HL-60/S4 (cell line): ENCODE data around the gene KCNIP3.
"Not testable (repeated sequence)": the region's sequence is repeated elsewhere in the genome, so short reads cannot be mapped to it uniquely, and the experiment has no call there.

Experiments
- in situ Hi-C: fragments of 300-500 bp; cut with MboI; formaldehyde crosslinking; loops from 2 replicates; pipeline ENCODE4 v1.14.3; 2022; ENCODE audit warnings: low sequenced_read_pairs

The KCNIP3 gene

DNA sequence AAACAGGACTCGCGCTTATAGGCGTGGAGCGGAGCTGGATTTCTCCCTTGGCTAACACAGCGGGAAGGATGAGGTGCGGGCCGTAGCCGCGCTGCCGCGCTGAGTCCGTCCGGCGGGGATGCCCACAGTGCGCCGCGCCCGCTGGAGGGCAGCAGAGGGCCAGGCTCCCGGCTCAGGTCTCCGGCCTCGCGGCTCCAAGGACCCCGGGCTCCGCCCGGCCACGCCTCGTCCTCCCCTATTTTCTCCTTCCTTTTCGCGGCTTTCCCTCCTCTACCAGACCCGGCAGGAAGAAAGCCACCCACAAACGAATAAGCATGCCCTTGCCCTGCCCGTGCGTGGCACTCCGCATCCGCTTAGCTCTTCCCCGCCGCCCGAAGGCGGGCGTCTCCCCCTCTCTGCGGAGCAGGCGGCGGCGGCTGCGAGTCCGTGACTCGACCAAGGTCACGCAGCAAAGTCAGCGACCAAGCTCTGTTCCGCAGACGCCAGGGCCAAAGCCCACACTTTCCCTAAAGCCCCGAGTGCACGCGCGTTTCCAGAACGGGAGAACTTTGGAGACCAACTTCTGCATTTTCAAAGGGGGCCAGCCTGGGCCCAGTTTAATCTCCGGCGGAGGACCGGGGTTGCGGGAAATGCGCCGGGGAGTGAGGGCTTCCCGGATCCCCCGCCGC, 48.5 kb downstream of the KCNIP3 start:
- in situ Hi-C loops, result no loop called here

DNA sequence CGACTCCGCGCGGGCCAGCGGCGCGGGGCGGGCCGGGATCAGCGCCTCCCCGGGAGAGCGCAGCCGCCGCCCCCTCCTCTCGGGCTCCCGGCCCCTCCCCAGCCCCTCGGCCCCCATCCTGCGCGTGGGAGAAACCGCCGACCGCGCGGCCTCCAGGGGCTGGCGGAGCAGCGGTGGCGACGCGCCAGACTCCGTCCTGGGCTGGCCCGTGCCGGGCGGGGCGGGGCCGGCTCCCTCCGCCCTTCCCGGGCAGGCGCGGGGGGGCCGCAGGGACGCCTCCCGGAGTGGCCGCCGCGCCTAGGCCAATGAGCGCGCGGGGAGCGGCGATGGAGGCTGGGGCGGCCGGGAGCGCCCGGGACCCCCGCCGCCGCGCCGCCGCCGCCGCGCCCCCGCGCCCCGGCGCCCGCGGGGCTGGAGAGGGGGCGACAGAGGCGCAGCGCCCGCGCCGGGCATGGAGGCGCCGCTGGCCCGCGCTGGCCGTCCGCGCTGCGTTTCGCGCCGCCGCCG, 49.1 kb downstream of the KCNIP3 start:
- in situ Hi-C loops, result no loop called here

DNA sequence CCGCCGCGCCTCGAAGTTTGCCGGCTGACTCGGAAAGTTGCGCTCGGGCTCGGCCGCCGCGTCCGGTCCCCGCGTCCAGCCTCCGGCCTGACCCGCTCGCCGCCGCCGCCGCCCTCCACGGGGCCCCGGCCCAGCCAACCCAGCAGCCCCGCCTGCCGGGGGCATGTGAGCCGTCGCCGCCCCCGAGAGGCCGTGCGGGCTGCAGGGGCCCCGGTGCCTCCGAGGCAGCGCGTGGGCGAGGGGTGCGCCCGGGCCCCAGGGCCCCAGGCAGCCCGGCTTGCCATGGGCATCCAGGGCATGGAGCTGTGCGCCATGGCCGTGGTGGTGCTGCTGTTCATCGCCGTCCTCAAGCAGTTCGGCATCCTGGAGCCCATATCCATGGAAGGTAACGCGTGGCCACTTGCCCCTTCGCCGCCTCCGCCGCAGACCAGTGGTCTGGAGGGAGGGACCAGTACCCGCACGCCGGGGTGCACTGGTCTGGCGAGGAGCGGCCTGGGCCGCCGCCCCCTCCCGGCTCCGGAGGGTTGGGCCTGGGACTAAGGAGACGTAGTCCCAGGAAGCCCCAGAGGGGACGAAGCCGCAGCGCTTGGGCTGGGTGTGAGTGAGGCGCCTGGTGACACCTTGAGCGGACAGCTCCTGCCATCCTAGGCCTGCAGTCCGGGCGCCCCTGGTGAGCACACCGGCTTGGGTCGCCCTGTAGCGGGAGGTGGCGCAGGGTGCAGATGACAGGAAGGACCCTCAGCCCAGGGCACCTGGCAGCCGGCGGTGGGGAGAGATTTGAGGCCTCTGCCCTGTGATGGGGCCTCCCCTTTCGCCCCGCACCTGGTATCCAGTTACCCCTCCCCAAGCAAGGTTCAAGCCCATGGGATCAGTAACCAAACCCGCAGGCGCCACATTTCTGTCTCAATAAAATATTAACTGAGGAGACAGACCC, 49.9 kb downstream of the KCNIP3 start:
- in situ Hi-C loops, result no loop called here

DNA sequence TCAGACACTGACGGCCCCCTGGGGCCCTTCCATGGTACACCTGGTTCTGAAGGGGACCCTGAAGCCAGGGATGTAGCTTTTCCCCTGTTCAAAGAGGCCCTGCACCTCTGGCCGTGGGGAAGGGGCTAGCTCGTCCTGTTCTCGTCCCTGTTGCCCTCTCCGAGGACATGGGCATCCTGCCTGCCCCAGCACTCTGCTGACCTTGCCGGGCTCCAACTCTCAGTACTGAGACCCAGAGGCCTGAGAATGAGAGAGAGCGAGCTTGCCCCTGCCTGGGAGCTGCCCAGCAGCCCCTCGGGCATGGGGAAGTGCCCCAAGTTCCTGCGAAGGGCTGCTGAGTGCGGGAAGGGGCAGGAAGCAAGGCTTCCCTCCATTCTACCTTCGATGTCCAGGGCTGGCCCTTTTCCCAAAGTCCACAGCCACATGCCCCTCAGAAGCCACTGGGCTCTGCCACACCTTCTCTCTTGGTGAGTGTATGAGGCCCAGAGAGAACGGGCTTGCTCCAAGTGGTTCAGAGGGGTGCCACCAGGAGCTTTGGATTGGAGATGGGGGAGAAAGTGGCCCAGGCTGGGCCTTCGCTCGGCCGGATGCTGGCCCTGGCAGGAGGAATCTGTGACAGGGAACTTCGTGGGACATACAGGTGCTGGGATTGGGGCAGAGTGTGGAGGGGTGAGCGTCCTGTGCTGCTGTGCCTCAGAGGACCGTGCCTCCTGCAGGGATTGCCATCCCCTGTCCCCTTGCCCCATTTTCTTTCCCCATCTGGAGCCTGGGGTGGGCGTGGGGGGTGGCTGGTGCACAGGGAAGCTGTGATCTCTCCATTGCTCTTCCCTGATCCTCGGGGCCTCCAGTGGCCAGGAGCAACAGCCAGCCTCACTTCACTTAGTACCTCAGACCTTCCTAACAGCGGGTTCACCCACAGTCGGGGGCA, 50.8 kb downstream of the KCNIP3 start:
- in situ Hi-C loops, result no loop called here

DNA sequence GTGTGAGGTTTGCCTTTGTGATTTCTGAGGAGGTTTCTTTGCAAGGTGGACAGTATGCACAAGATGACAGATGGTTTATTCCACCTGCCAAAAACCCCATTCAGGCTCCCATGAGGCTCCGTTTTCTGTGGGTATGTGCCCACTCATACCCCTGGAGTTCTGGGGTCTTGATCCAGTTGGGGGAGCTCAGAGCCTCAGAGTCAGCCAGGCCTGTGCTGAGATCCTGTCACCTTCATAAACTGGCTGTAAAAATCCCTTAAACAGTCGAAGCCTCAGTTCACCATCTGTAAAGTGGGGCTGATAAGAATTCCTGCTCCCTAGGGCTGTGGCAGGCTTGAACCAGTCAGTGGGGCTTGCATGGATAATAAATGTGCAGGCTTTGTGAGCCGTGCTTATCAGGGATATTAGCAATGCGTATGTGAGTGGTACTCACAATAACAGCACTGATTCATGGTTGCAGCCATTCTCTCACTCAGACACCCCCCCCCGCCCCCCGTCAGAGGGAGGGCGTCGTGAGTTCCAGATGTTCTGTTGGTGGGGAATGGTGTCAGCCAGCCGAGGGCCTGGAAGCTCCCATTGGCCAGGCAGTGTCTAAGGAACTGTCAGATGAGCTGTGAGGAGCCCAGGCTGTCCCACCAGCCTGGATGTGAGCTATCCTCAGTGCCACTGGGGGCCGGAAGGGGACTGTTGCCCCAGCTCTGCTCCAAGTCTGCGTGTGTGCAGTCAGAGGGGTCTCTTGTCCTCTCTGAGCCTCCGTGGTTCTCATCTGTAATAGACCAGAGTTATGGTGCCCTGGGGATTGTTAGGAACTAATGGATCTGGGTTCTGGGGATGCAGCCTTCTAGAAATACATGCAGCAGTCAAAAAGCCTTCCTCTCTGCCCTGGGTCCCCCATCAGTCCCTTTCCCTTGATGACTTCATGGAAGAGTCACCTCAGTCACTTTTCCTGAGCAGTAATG, 51.7 kb downstream of the KCNIP3 start:
- in situ Hi-C loops, result no loop called here

DNA sequence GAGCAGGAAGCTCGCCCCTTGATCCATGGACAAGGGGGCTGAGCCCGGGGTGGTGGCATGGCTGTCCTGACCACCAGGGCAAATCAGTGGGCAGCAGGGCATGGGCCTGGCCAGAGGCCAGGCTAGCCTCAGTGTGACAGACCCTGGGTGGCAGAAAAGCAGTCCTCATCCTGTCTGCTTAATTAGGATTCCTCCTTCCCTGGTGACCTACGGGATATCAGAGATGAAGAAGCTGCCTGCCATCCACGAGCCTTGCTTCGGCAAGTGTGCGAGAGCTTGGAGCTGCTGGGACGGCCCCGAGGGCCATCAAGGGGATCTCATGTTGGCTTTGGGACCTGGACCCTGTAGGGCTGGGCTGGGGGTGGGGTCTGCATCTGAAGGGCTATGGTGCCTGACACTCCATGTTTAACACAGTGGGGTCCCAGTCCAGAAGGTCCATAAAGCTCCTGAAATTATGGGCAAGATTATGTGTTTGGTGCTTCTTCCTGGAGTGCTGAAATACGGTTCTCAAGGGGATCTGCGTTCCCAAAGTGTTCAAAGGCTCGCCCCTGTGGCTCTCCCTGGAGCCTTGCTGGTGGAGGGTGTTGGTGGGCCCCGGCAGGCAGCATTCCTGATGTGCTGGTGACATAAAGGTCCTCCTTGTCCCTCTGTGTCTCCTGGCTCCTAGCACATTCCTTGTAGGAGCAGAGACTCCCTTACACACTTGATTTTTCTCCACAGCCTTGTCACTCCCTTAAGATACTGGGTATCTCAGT, 52.6 kb downstream of the KCNIP3 start:
- in situ Hi-C loops, result no loop called here

DNA sequence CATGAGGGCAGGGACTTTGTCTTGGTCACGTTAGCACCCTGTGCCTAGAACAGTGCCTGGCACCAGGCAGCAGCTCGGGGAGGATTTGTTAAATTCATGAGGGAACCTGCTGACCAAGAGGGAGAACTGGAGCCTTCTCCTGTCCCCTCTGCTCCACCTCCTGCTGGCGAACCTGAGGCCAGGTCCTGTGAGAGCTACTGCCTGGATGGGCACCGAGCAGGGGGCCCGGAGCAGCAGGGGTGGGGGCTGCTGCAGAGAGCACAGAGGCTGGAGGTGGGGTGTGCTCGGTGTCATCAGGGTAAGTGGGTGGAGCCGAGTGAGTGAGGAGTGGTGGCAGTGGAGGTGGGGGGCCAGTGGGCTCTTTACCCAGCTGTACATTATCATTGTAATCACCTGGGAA, 53.2 kb downstream of the KCNIP3 start:
- in situ Hi-C loops, result no loop called here

DNA sequence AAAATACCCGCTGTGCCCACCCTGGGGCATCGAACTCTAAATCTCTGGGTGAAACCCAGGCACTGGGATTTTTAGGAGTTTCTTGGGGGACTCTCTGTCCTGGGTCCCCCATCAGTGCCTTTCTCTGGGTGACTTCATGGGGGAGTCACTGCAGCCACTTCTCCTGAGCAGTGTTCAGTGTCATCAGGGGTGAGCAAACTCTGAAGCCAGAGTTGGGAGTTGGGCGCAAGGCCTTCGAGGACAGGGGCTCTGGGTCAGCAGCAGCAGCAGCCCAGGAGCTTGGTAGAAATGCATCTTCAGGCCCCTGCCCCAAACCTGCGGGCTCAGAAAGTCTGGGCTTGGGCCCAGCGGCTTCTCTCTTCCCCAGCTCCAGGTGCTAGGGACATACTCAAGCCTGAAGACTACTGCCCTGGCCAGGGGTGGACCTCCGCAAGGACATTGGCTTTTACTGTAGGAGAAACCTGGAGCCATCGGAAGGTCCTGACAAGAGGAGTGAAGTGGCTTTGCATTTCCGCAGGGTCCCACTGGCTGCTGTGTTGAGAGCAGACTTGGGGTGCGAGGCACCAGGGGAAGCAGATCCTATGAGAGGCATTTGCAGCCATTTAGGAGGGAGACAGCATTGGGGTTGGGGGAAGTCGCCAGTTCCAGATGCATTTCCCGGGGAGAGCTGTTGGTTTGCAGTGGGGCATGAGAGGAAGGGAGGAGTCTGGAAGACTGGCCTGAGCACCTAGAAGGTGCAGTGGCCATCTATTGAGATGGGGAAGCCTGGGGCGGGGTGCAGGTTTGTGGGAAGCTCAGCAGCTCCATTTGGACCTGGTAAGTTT, 53.8 kb downstream of the KCNIP3 start:
- in situ Hi-C loops, result no loop called here

DNA sequence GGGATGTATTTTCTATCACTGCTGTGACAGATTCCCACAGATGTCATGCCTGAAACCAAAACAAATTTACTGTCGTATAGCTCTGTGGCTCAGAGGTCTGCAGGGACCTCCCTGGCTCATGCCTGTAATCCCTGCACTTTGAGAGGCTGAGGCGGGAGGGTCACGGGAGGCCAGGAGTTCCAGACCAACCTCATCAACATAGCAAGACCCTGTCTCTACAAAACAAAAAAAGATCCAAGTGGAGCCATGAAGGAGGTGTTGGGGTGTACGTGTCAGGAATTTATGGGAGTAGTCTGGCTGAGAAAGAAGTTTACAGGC, 54.4 kb downstream of the KCNIP3 start:
- in situ Hi-C loops, result no loop called here

DNA sequence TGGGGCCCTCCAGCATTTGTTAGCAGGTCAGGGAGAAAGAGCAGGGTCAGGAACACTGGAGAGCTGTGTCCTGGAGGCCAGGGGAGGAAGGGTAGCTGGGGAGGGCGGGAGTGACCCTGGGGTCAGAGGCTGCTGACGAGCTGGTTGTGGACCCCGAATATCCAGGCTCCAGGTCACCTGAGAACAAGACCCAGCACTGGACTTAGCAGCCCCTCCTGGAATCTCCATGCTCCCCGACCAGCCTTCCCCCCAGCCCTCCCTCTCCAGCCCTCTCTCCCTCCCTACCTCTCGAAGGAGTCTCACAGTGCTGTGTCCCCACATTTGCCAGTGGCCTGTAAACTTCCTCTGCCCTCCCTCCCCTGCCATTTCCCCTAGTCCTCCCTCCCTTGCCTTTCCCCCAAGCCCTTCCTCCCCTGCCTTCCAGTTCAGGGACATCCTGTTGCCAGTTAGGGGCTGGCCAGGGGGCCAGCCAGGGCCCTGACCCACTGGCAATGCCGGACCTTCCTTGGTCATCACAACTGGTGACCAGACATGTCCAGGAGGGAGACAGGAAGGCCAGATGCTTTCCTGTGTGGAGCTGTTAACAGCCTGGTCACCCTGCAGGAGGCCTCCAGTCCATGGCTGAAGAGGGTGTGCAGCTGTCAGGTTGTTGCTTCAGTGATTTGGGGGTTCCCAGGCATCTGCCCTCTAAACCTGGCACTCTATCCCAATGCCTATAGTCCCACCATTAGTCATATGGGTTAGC, 55.3 kb downstream of the KCNIP3 start:
- in situ Hi-C loops, result no loop called here

DNA sequence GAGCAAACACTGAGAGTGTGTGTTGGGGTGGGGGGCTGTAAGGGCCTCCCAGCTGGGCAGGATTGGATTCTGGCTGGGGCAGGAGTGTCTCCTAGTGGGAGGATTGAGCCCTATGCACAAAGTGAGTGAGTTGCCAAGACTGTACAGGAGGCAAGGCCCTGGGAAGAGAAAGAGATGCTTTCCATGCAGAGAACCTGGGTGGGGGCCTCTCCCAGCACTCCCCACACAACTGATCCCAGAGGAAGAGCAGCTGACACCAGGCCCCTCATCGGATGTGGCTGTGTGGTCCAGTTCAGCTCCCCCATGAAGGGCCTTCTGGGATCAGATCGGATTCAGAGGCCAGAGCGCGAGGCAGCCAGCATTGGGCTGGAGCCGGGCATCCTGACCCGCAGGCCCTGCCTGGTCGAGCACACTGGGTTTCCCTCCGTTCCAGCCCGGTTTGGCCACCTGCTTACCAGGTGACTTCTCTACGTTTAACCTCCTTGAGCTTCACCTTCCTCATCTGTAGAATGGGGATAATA, 56.0 kb downstream of the KCNIP3 start:
- in situ Hi-C loops, result no loop called here

DNA sequence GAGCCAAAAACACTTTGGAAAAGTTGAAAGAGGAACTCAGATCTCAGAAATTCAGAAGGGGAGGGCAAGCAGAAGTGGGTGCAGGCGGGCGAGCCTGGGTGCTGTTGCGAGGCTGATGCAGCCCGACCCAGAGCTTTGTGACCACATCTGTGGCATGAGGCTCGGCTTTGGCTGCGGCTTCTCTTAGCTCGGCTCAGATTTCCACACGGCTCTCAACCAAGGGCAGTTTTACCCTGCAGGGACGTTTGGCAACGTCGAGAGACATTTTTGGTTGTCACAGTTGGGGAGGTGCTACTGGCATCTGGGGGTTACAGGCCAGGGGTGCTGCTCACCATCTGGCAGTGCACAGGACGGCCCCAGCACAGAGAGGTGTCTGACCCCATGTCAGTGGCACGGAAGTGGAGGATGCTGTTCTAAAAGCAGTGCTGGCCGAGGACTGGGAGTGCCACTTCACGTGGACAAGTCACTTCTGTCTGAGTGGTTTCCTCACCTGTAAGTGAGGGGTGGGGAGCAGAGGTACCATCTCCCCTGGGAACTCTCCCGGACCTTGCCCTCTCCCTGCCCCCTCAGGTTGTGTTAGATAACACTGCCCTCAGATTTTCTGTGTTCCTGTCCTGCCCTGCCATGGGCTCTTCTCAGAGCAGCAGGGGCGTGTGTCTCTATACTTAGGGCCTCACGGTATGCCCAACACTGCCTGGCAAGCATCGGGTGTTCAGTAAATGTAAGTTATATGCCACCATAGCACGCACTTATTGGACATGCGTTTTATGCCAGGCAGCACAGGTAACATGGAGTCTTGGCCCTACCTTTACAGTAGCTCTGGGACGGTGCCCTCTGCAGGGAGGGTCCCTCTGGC, 56.7 kb downstream of the KCNIP3 start:
- in situ Hi-C loops, result no loop called here

DNA sequence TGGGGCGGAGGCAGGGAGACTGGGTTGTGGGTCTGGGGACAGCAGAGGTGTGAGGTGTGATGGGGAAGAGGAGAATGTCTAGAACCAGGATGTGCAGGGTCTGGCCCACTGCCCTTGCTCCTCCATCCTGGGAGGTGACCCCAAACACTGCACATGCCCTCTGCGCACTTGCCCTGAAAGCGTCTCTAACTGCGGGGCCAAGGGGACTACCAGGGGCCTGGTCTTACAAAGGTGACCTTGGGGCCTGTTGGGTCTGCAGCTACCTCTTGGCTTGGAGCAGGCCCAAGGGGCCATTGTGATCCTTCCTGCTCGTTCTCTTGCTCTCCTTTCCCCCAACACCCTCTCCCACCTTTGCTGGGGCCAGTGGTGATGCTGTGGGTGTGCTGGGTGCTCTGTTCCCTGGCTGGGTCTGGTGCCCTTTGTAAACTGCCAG, 57.3 kb downstream of the KCNIP3 start:
- in situ Hi-C loops, result no loop called here

DNA sequence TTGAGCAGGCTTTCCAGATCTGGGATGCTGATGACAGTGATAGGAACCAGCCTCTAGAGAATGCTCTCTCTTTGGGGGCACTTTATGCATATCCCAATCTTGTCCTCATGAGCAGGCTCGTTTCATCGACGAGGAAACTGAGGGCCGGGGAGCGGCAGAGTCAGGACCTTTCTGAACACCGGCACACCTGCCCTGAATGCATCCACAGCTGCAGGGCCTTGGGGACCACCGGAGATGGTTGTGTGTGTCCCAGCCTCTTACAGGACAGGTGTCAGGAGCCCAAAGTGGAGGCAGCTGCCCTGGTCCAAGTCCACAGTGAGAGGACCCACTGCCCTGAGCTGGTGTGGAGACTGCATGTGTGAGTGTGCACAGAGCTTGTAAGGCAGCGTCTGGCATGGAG, 57.8 kb downstream of the KCNIP3 start:
- in situ Hi-C loops, result no loop called here

DNA sequence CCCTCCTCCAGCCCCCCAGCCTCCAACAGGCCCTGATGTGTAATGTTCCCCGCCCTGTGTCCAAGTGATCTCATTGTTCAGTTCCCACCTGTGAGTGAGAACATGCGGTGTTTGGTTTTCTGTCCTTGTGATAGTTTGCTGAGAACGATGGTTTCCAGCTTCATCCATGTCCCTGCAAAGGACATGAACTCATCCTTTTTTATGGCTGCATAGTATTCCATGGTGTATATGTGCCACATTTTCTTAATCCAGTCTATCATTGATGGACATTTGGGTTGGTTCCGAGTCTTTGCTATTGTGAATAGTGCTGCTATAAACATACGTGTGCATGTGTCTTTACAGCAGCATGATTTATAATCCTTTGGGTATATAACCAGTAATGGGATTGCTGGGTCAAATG, 58.3 kb downstream of the KCNIP3 start:
- in situ Hi-C loops, result not testable (repeated sequence)

DNA sequence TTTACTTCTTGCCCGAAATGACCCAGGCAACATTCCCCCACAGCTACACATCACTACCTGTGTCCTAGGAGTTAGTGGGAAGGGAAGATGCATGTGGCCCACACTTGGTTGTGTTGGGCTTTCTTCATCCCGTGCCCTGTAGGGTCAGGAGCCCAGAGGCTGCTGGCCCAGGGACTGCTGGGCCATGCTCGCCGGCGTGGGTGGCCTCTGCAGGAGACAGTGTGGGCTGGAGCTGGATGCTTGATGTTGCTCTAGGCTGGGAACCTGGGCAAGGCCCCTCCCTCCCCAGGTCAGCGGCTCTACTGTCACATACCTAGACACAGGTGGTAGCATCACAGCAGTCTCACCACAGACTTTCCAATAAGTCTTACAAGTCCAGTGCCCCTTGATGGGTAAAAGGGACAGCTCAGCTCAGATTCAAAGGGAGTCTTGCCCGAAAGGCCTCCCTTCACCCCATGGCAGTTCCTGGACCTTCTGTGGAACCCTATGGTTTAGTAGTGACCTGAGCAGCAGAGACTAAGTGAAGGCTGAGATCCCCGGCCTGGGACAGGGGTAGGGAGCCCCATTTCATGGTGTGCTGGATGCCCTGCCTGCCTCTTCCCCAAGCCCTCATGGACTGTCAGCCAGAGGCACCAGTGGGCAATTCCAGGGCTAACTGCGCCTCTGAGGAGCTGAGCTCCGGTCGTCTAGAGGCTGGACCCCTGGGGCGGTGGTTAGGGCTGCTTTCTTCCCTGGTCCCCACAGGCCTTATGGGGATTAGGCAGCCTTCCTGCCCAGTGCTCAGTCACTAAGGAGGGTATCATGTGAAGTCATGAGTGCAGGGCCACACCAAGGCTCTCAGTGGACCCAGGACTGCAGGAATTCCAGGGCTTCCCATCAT, 59.9 kb downstream of the KCNIP3 start:
- in situ Hi-C loops, result no loop called here
